Amniotic stem cell (primary cell): ENCODE results near the gene C19orf73.
"Not testable (repeated sequence)": the region's sequence is repeated elsewhere in the genome, so short reads cannot be mapped to it uniquely, and the experiment has no call there.

Experiments used
- DNase-seq: peaks from one replicate; lab custom pipeline; 2025; lab: John Stamatoyannopoulos, UW

The C19orf73 gene

GRCh38 chr19:49148784-49149651 lies 30.1 kb upstream of the C19orf73 start:
- DNase-seq: peak; percentile 81

GRCh38 chr19:49148044-49148682 lies 29.2 kb upstream of the C19orf73 start:
- no peak for DNase-seq

- DNase-seq: not testable (repeated sequence)
Observed at GRCh38 chr19:49146408-49146770, 27.4 kb upstream of the C19orf73 start.

GRCh38 chr19:49145573-49146407 lies 26.8 kb upstream of the C19orf73 start:
- DNase-seq: no peak

- peak; percentile 78 for DNase-seq
Observed at GRCh38 chr19:49142866-49143335, 24.0 kb upstream of the C19orf73 start.

- no peak for DNase-seq
Observed at GRCh38 chr19:49141352-49141751, 22.4 kb upstream of the C19orf73 start.

- DNase-seq: no peak
Observed at GRCh38 chr19:49140951-49141350, 22.0 kb upstream of the C19orf73 start.

- DNase-seq: no peak
Observed at GRCh38 chr19:49136771-49137171, 17.8 kb upstream of the C19orf73 start.

GRCh38 chr19:49135686-49136085 lies 16.7 kb upstream of the C19orf73 start:
- DNase-seq: no peak

GRCh38 chr19:49133621-49134454 lies 14.9 kb upstream of the C19orf73 start:
- no peak for DNase-seq

- DNase-seq: no peak
Observed at GRCh38 chr19:49132974-49133609, 14.1 kb upstream of the C19orf73 start.

- no peak for DNase-seq
Observed at GRCh38 chr19:49130325-49130724, 11.4 kb upstream of the C19orf73 start.

GRCh38 chr19:49129238-49129583 lies 10.3 kb upstream of the C19orf73 start:
- no peak for DNase-seq

GRCh38 chr19:49128545-49129237 lies 9.7 kb upstream of the C19orf73 start:
- DNase-seq: no peak

- DNase-seq: peak; percentile 95
Observed at GRCh38 chr19:49127674-49128544, 9.0 kb upstream of the C19orf73 start.

GRCh38 chr19:49127225-49127624 lies 8.3 kb upstream of the C19orf73 start:
- not testable (repeated sequence) for DNase-seq

- DNase-seq: no peak
Observed at GRCh38 chr19:49126575-49126974, 7.6 kb upstream of the C19orf73 start.

- DNase-seq: no peak
Observed at GRCh38 chr19:49125025-49125731, 6.2 kb upstream of the C19orf73 start.

GRCh38 chr19:49123285-49123684 lies 4.3 kb upstream of the C19orf73 start:
- DNase-seq: not testable (repeated sequence)
